ENCODE data around the gene COBL.

COBL gene

GRCh38 chr7:51313738-51314425, 2.7 kb downstream of the COBL start:
- TF ChIP-seq NFIC (IDR thresholded peaks at IDR 0.05) = no peak
- TF ChIP-seq, protein P1, sequence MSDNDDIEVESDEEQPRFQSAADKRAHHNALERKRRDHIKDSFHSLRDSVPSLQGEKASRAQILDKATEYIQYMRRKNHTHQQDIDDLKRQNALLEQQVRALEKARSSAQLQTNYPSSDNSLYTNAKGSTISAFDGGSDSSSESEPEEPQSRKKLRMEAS (IDR thresholded peaks at IDR 0.05) = no peak
- no peak for TF ChIP-seq CREB1 (IDR thresholded peaks at IDR 0.05; ENCODE audit: low read depth)
- no peak for TF ChIP-seq RAD21 (IDR thresholded peaks at IDR 0.05; ENCODE audit: low read depth)
- no peak for TF ChIP-seq TCF12 (IDR thresholded peaks at IDR 0.05; ENCODE audit: low read depth)
- TF ChIP-seq REST (IDR thresholded peaks at IDR 0.05; ENCODE audit: low read depth) = no peak
- no peak for TF ChIP-seq ZBTB7A (IDR thresholded peaks at IDR 0.05; ENCODE audit: low read depth)
- no peak for TF ChIP-seq TEAD4 (IDR thresholded peaks at IDR 0.05)
- no peak for TF ChIP-seq FOXM1 (IDR thresholded peaks at IDR 0.05; ENCODE audit: borderline replicate concordance, low read depth)
- no peak for TF ChIP-seq YY1 (IDR thresholded peaks at IDR 0.05; ENCODE audit: low read depth)
- no peak for TF ChIP-seq USF1 (IDR thresholded peaks at IDR 0.05)
- no peak for TF ChIP-seq TAF1 (IDR thresholded peaks at IDR 0.05; ENCODE audit: low read depth)

GRCh38 chr7:51312951-51313737, 3.5 kb downstream of the COBL start:
- TF ChIP-seq CEBPB (IDR thresholded peaks at IDR 0.05) = no peak
- no peak for TF ChIP-seq ZBTB7A (IDR thresholded peaks at IDR 0.05; ENCODE audit: low read depth)
- no peak for TF ChIP-seq YY1 (IDR thresholded peaks at IDR 0.05; ENCODE audit: low read depth)
- TF ChIP-seq CREB1 (IDR thresholded peaks at IDR 0.05; ENCODE audit: low read depth) = no peak
- no peak for TF ChIP-seq NFIC (IDR thresholded peaks at IDR 0.05)
- TF ChIP-seq EGR1 (IDR thresholded peaks at IDR 0.05) = no peak
- no peak for TF ChIP-seq RAD21 (IDR thresholded peaks at IDR 0.05; ENCODE audit: low read depth)
- TF ChIP-seq, protein P1 (IDR thresholded peaks at IDR 0.05) = no peak
- TF ChIP-seq FOXM1 (IDR thresholded peaks at IDR 0.05; ENCODE audit: borderline replicate concordance, low read depth) = no peak
- TF ChIP-seq REST (IDR thresholded peaks at IDR 0.05; ENCODE audit: low read depth) = no peak
- TF ChIP-seq TAF1 (IDR thresholded peaks at IDR 0.05; ENCODE audit: low read depth) = no peak
- TF ChIP-seq TCF12 (IDR thresholded peaks at IDR 0.05; ENCODE audit: low read depth) = no peak
- no peak for TF ChIP-seq TEAD4 (IDR thresholded peaks at IDR 0.05)
- TF ChIP-seq USF1 (IDR thresholded peaks at IDR 0.05) = no peak
- no peak for TF ChIP-seq EP300 (IDR thresholded peaks at IDR 0.05; ENCODE audit: borderline replicate concordance)

GRCh38 chr7:51311166-51311565, 5.4 kb downstream of the COBL start:
- TF ChIP-seq ZBTB7A (IDR thresholded peaks at IDR 0.05; ENCODE audit: low read depth) = no peak
- TF ChIP-seq TEAD4 (IDR thresholded peaks at IDR 0.05) = no peak
- no peak for TF ChIP-seq USF1 (IDR thresholded peaks at IDR 0.05)
- no peak for TF ChIP-seq CREB1 (IDR thresholded peaks at IDR 0.05; ENCODE audit: low read depth)
- TF ChIP-seq TCF12 (IDR thresholded peaks at IDR 0.05; ENCODE audit: low read depth) = no peak
- TF ChIP-seq YY1 (IDR thresholded peaks at IDR 0.05; ENCODE audit: low read depth) = no peak
- TF ChIP-seq, protein P1 (IDR thresholded peaks at IDR 0.05) = no peak
- TF ChIP-seq FOXM1 (IDR thresholded peaks at IDR 0.05; ENCODE audit: borderline replicate concordance, low read depth) = no peak
- no peak for TF ChIP-seq RAD21 (IDR thresholded peaks at IDR 0.05; ENCODE audit: low read depth)
- no peak for TF ChIP-seq TAF1 (IDR thresholded peaks at IDR 0.05; ENCODE audit: low read depth)

DNA sequence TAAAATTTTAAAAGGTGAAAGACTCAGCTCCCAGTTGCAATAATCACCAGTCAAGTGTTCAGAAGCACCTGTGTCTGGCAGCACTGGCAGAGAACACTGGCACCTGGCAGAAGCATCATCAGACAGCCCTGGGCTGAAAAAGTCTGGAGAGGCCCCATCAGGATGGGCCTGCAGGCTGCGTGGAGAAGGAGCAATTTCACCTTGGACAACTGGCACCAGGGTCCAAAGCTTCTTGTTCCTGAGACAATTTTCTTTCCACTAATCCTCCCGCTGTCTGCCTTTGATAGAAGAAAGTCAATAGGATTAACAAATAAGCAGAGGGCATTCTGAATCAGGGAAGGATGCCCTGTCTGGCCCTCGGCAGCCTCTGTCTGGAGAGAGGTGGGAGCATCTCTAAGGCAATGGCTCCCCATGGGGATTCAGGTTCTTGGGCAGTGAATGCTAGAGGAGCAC, 6.5 kb downstream of the COBL start:
- no peak for TF ChIP-seq RAD21 (IDR thresholded peaks at IDR 0.05; ENCODE audit: low read depth)
- no peak for TF ChIP-seq TCF12 (IDR thresholded peaks at IDR 0.05; ENCODE audit: low read depth)
- no peak for TF ChIP-seq YY1 (IDR thresholded peaks at IDR 0.05; ENCODE audit: low read depth)
- no peak for TF ChIP-seq TEAD4 (IDR thresholded peaks at IDR 0.05)
- no peak for TF ChIP-seq FOXM1 (IDR thresholded peaks at IDR 0.05; ENCODE audit: borderline replicate concordance, low read depth)
- TF ChIP-seq REST (IDR thresholded peaks at IDR 0.05; ENCODE audit: low read depth) = no peak
- TF ChIP-seq EGR1 (IDR thresholded peaks at IDR 0.05) = no peak
- TF ChIP-seq USF1 (IDR thresholded peaks at IDR 0.05) = no peak
- TF ChIP-seq, protein P1 (IDR thresholded peaks at IDR 0.05) = no peak
- no peak for TF ChIP-seq EP300 (IDR thresholded peaks at IDR 0.05; ENCODE audit: borderline replicate concordance)
- no peak for TF ChIP-seq NFIC (IDR thresholded peaks at IDR 0.05)
